HG03469 (cell line): Measurements from ENCODE around the gene SLC2A6.

Experiments
- ATAC-seq: cut with Tn5 transposase; IDR thresholded peaks from one replicate; pipeline ENCODE4 v1.9.1; 2021; ENCODE audit warnings: mild to moderate bottlenecking, moderate library complexity, moderate number of reproducible peaks; ENCODE audit not compliant: unreplicated experiment

SLC2A6 gene

GRCh38 chr9:133478851-133479711 is at the start of gene SLC2A6:
Gene SLC2A6, minus strand, starts transcription at chr9:133479099. Its CDS starts 40 bp downstream, at chr9:133479059.
- peak; percentile 80 for ATAC-seq

GRCh38 chr9:133528001-133528875 is 49.3 kb upstream of the SLC2A6 start:
- ATAC-seq: no peak

GRCh38 chr9:133527444-133527920 is 48.6 kb upstream of the SLC2A6 start:
- no peak for ATAC-seq

- ATAC-seq: no peak
These were observed 47.9 kb upstream of the SLC2A6 start for GRCh38 chr9:133526721-133527321.

GRCh38 chr9:133525677-133526076 is 46.8 kb upstream of the SLC2A6 start:
- ATAC-seq: no peak

GRCh38 chr9:133524679-133525228 is 45.9 kb upstream of the SLC2A6 start, which contains the start of gene MYMK:
Gene MYMK, minus strand, starts transcription at chr9:133524959. Its CDS starts 115 bp downstream, at chr9:133524844.
- no peak for ATAC-seq

GRCh38 chr9:133524146-133524545 is 45.2 kb upstream of the SLC2A6 start:
- ATAC-seq: no peak

- ATAC-seq: no peak
These were observed 44.2 kb upstream of the SLC2A6 start for GRCh38 chr9:133523106-133523505.

- no peak for ATAC-seq
These were observed 43.4 kb upstream of the SLC2A6 start for GRCh38 chr9:133522073-133522910.

- no peak for ATAC-seq
These were observed 42.5 kb upstream of the SLC2A6 start for GRCh38 chr9:133521122-133522072.

- ATAC-seq: no peak
These were observed 41.4 kb upstream of the SLC2A6 start for GRCh38 chr9:133520121-133520835.

GRCh38 chr9:133519693-133520092 is 40.8 kb upstream of the SLC2A6 start:
- ATAC-seq: no peak

- no peak for ATAC-seq
These were observed 40.0 kb upstream of the SLC2A6 start for GRCh38 chr9:133518706-133519449.

GRCh38 chr9:133518200-133518599 is 39.3 kb upstream of the SLC2A6 start:
- no peak for ATAC-seq

- no peak for ATAC-seq
These were observed 38.8 kb upstream of the SLC2A6 start for GRCh38 chr9:133517711-133518110.

- no peak for ATAC-seq
These were observed 38.1 kb upstream of the SLC2A6 start for GRCh38 chr9:133516961-133517350.

GRCh38 chr9:133516256-133516960 is 37.5 kb upstream of the SLC2A6 start:
- no peak for ATAC-seq
